HepG2 (cell line): ENCODE results near the gene RAB22A. TPM values are rescaled to one million over a fixed set of nuclear protein-coding genes. Genes with fewer than 3 reads are reported as not detected.
"Not testable (repeated sequence)": the region's sequence is repeated elsewhere in the genome, so short reads cannot be mapped to it uniquely, and the experiment has no call there.

ENCODE experiments used
- ATAC-seq: fragments of 200-7000 bp; cut with Tn5 transposase; 3 replicates; pipeline ENCODE4 v1.9.1; 2020; ENCODE audit warnings: mild to moderate bottlenecking, moderate library complexity
- BruUV-seq: library from RNA; stranded (reverse); fragments of 400-500 nt; replicated peaks from 2 replicates; lab custom pipeline; 2021; lab: Mats Ljungman, UMichigan
- CTCF ChIA-PET: fragments of 300-600 bp; formaldehyde crosslinking; extraction: SDS; loops from one replicate; lab custom pipeline; 2021; ENCODE audit warnings: low total read pairs, inconsistent platforms, low intra/inter-chr PET ratio; lab: Yijun Ruan, JAX
- POLR2A ChIA-PET: fragments of 350-600 bp; sonication (Branson Sonifier 250); formaldehyde crosslinking; loops from one replicate; lab custom pipeline; 2020; ENCODE audit warnings: antibody characterized with exemption, inconsistent platforms; lab: Yijun Ruan, JAX
- DNase-seq: peaks from one replicate; pipeline ENCODE4 v3.0.0-alpha.2; 2015; ENCODE audit warnings: low spot score
- FAIRE-seq: peaks from 3 replicates; lab custom pipeline; 2011; peaks lifted over from hg19 to GRCh38; lab: Jason Lieb, UNC
- H2AFZ ChIP-seq: one replicate; pipeline ENCODE4 v1.6.1; 2011; ENCODE audit warnings: low read length, inconsistent platforms
- H3K27ac ChIP-seq: fragments of 300-600 bp; 3 replicates; pipeline ENCODE4 v1.8.0; 2011; ENCODE audit warnings: mixed run types, mild to moderate bottlenecking, mixed read lengths, low read length, inconsistent platforms; ENCODE audit not compliant: insufficient read depth; ENCODE audit errors: extremely low read length
- H3K27me3 ChIP-seq, 2 experiments: fragments of 200-600 bp in 1 of 2; 2 replicates in 1 of 2; 3 replicates in 1 of 2; pipeline versions ENCODE4 v1.6.0 to v1.8.0; 2011; ENCODE audit warnings: low read length in 2 of 2, mild to moderate bottlenecking in 2 of 2, moderate library complexity in 2 of 2, inconsistent platforms in 1 of 2; ENCODE audit not compliant: insufficient read depth in 2 of 2, control insufficient read depth in 1 of 2
- H3K36me3 ChIP-seq, 2 experiments: fragments of 200-600 bp in 1 of 2; replicated peaks in 1 of 2; 2 replicates in 1 of 2; 3 replicates in 1 of 2; pipeline versions ENCODE4 v1.5.1 to v1.8.0; 2011; ENCODE audit warnings: low read length in 2 of 2, inconsistent platforms in 1 of 2; ENCODE audit not compliant: insufficient read depth in 2 of 2, control insufficient read depth in 1 of 2
- H3K4me1 ChIP-seq: 2 replicates; pipeline ENCODE4 v1.5.1; 2012; ENCODE audit warnings: low read length, inconsistent platforms; ENCODE audit not compliant: insufficient read depth
- H3K4me2 ChIP-seq: 2 replicates; pipeline ENCODE4 v1.6.0; 2011; ENCODE audit warnings: low read depth, low read length, inconsistent platforms
- H3K4me3 ChIP-seq, 3 experiments: fragments of 200-600 bp in 1 of 3; sonication (generic), shearing (Covaris generic) in 1 of 3; replicated peaks in 1 of 3; 2 replicates each; pipeline ENCODE4 v1.5.1; 2011 to 2016; ENCODE audit warnings: low read length in 3 of 3, inconsistent platforms in 2 of 3, low read depth in 2 of 3, mild to moderate bottlenecking in 2 of 3, control low read depth in 1 of 3, mixed read lengths in 1 of 3; ENCODE audit not compliant: insufficient read depth in 1 of 3
- H3K79me2 ChIP-seq: one replicate; pipeline ENCODE4 v1.6.1; 2011; ENCODE audit warnings: low read length, inconsistent platforms; ENCODE audit not compliant: insufficient read depth
- H3K9ac ChIP-seq: 2 replicates; pipeline ENCODE4 v1.6.0; 2011; ENCODE audit warnings: mild to moderate bottlenecking, low read depth, low read length, inconsistent platforms; ENCODE audit not compliant: insufficient read depth
- H3K9me3 ChIP-seq: 2 replicates; pipeline ENCODE4 v1.5.1; 2012; ENCODE audit warnings: mild to moderate bottlenecking, low read length
- H4K20me1 ChIP-seq: 2 replicates; pipeline ENCODE4 v1.6.0; 2011; ENCODE audit warnings: inconsistent platforms, mild to moderate bottlenecking, low read length, moderate library complexity; ENCODE audit not compliant: insufficient read depth
- AGO2 ChIP-seq: fragments of 200-400 bp; formaldehyde crosslinking; optimal IDR thresholded peaks from 2 replicates; pipeline ENCODE3; 2017; ENCODE audit warnings: mild to moderate bottlenecking, low read depth, low read length, moderate library complexity
- POGZ ChIP-seq: sonication (generic); formaldehyde crosslinking; IDR thresholded peaks from 2 replicates; pipeline ENCODE4 v1.4.0; 2020; ENCODE audit warnings: mild to moderate bottlenecking, missing genetic modification reagents
- ZBTB33 ChIP-seq: sonication (generic); formaldehyde crosslinking; IDR thresholded peaks from 2 replicates; pipeline ENCODE4 v1.4.0; 2020; ENCODE audit warnings: missing genetic modification reagents
- WGBS: methylation state at CpG from one replicate; pipeline ENCODE4 v1.1.6; 2017; ENCODE audit warnings: low lambda C conversion rate; 5-methylcytosine and 5-hydroxymethylcytosine counted together
- in situ Hi-C: cut with HindIII; loops from 2 replicates; pipeline ENCODE4 v1.10.0; 2017; ENCODE audit warnings: low pct_unique_long_range_greater_than_20kb; ENCODE audit not compliant: extremely low pct_ligation_motif_present
- intact Hi-C: fragments of 100-400 bp; cut with micrococcal nuclease; formaldehyde crosslinking; loops from one replicate; pipeline ENCODE4 v1.10.0; 2022; ENCODE audit not compliant: unreplicated experiment
- polyA plus RNA-seq, 8 experiments: library from polyadenylated mRNA; depleted of rRNA in 3 of 8; stranded (reverse) in 7 of 8; unstranded in 1 of 8; fragments of >200 nt; fragmentation: Illumina TruSeq in 4 of 8; extraction: Trizol in 4 of 8; gene quantifications; 2 replicates each; pipeline versions ENCODE4 v1.2.1 to v1.2.3, GENCODE V29; 2011 to 2016; ENCODE audit warnings: low read depth in 4 of 8, missing spikeins in 1 of 8, mixed read lengths in 1 of 8; ENCODE audit not compliant: insufficient read depth in 1 of 8
- total RNA-seq, 5 experiments: library from RNA; depleted of rRNA; stranded (reverse); fragments of >200 nt; fragmentation: Illumina TruSeq; extraction: Trizol; gene quantifications; 2 replicates each; pipeline ENCODE4 v1.2.3, GENCODE V29; 2016; ENCODE audit warnings: low read depth in 1 of 5
- TF ChIP-seq, protein P1 (sequence below): sonication (generic); formaldehyde crosslinking; IDR thresholded peaks from 2 replicates; pipeline ENCODE4 v1.5.1; 2020; ENCODE audit warnings: mild to moderate bottlenecking, missing genetic modification reagents

Gene RAB22A
- total and polyA plus RNA-seq, 2 of the 13 experiments (the other 11 are each of a cell fraction or from before 2014, with no cell fraction given): 10.7 to 11.2 TPM

DNA sequence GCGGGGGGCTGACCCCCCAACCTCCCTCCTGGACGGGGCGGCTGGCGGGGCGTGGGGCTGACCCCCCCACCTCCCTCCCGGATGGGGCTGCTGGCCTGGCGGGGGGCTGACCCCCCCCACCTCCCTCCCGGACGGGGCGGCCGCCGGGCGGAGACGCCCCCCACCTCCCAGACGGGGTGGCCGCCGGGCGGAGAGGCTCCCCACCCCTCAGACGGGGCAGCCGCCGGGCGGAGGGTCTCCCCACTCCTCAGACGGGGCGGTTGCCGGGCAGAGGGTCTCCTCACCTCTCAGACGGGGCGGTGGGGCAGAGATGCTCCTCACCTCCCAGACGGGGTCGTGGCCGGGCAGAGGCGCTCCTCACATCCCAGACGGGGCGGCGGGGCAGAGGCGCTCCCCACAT, 104.7 kb downstream of the RAB22A start:
- H3K36me3 ChIP-seq: peaks cover 10 to 27% of the 10 kb centered on the region in 2 experiments
- DNase-seq, in situ Hi-C loops, H4K20me1 ChIP-seq, BruUV-seq, H3K4me2 ChIP-seq, H3K9ac ChIP-seq, H2AFZ ChIP-seq, H3K4me3 ChIP-seq, FAIRE-seq, intact Hi-C loops, POLR2A ChIA-PET, H3K9me3 ChIP-seq, ATAC-seq, CTCF ChIA-PET, H3K27me3 ChIP-seq, H3K27ac ChIP-seq: not testable (repeated sequence)
- peak; percentile 25 for TF ChIP-seq AGO2
- peaks cover 35% of the 10 kb centered on the region for H3K4me1 ChIP-seq
- peaks cover 71% of the 10 kb centered on the region for H3K79me2 ChIP-seq
- no CpG with 5 or more reads among the region's 35 CpGs for WGBS

- BruUV-seq, H3K27ac ChIP-seq, FAIRE-seq, H4K20me1 ChIP-seq, ATAC-seq, intact Hi-C loops, H3K27me3 ChIP-seq, H3K9ac ChIP-seq, H3K4me3 ChIP-seq, H3K9me3 ChIP-seq, H2AFZ ChIP-seq, POLR2A ChIA-PET, DNase-seq, in situ Hi-C loops, H3K4me2 ChIP-seq, CTCF ChIA-PET: not testable (repeated sequence)
- Histone ChIP-seq H3K4me1 (peaks cover 30% of the 10 kb centered on the region), H3K79me2 (peaks cover 67% of the 10 kb centered on the region), H3K36me3 (peaks cover 13 to 32% of the 10 kb centered on the region in 2 experiments)
- TF ChIP-seq, protein P1, sequence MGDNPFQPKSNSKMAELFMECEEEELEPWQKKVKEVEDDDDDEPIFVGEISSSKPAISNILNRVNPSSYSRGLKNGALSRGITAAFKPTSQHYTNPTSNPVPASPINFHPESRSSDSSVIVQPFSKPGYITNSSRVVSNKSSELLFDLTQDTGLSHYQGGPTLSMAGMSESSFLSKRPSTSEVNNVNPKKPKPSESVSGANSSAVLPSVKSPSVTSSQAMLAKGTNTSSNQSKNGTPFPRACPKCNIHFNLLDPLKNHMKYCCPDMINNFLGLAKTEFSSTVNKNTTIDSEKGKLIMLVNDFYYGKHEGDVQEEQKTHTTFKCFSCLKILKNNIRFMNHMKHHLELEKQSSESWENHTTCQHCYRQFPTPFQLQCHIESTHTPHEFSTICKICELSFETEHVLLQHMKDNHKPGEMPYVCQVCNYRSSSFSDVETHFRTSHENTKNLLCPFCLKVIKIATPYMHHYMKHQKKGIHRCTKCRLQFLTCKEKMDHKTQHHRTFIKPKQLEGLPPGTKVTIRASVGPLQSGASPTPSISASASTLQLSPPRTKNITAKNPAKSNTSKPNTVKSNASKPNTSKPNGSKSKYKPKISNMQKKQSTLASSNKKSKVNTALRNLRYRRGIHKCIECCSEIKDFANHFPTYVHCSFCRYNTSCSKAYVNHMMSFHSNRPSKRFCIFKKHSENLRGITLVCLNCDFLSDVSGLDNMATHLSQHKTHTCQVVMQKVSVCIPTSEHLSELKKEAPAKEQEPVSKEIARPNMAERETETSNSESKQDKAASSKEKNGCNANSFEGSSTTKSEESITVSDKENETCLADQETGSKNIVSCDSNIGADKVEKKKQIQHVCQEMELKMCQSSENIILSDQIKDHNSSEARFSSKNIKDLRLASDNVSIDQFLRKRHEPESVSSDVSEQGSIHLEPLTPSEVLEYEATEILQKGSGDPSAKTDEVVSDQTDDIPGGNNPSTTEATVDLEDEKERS (CRISPR knock-in tag): 0 out of 2 replicates have a peak, but pooled peaks have one; percentile 27
- TF ChIP-seq ZBTB33 (CRISPR knock-in tag): peak; percentile 55
- 0 out of 2 replicates have a peak, but pooled peaks have one; percentile 24 for TF ChIP-seq POGZ (CRISPR knock-in tag)
- WGBS: 97% methylated on average over 22 of the region's 26 CpGs
Measured at GRCh38 chr20:58414786-58415185, 105.3 kb downstream of the RAB22A start.
